ENCODE results near the gene MICAL3. TPM values are rescaled to one million over a fixed set of nuclear protein-coding genes. Genes with fewer than 3 reads are reported as not detected.

Gene MICAL3
- polyA plus RNA-seq, 1 of the 3 experiments (the other 2 are of a cell fraction), result 83.1 TPM

DNA sequence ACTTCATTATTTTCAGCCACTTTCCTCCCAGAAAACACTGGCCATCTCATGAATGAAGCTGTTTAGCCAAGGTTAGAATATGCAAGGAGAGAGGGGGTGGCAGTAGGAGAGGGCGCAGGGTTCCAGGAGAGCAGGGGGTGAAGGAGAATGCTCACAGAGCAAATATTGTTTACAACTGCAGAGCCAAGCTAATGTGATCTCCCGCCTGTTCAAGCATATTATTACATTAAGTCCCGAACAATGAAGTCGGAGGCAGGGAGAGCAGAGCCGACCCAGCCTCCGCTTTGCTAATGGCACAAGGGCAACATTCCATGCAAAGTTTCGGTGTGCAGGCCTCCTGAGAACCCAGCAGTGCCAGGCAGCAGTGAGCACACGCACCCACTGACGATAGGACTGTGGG lies 80.1 kb downstream of the MICAL3 start (continued):
- TF ChIP-seq USF2 (IDR thresholded peaks at IDR 0.05; ENCODE audit: borderline replicate concordance, low read depth, low read length) (no peak), CHD2 (IDR thresholded peaks at IDR 0.05; ENCODE audit: low read length, partially characterized antibody) (peak; percentile 55)

- H3K27ac ChIP-seq (ENCODE audit: low read depth in 2 of 2, low read length in 1 of 2), result peak overlapping the region in 1 of 2 experiments; percentile 78; a peak in 2 of 4 replicates
- peaks cover 0 to 85% of the 10 kb centered on the region in 2 experiments; a peak in 2 of 4 replicates for H3K4me1 ChIP-seq (ENCODE audit: control insufficient read depth in 1 of 2, insufficient read depth in 2 of 2, low read depth in 1 of 2, low read length in 1 of 2)
- TF ChIP-seq, protein P1, sequence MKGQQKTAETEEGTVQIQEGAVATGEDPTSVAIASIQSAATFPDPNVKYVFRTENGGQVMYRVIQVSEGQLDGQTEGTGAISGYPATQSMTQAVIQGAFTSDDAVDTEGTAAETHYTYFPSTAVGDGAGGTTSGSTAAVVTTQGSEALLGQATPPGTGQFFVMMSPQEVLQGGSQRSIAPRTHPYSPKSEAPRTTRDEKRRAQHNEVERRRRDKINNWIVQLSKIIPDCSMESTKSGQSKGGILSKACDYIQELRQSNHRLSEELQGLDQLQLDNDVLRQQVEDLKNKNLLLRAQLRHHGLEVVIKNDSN (IDR thresholded peaks at IDR 0.05; ENCODE audit: borderline replicate concordance, low read depth), result no peak
- TF ChIP-seq TCF12 (IDR thresholded peaks at IDR 0.05) (no peak), FOXM1 (IDR thresholded peaks at IDR 0.05; ENCODE audit: low read depth) (no peak), EZH2phosphoT487 (IDR thresholded peaks at IDR 0.05; ENCODE audit: borderline replicate concordance, low read depth) (no peak), RAD21 (IDR thresholded peaks at IDR 0.05; ENCODE audit: low read length) (no peak), CHD2 (IDR thresholded peaks at IDR 0.05; ENCODE audit: low read length, partially characterized antibody) (no peak), USF2 (IDR thresholded peaks at IDR 0.05; ENCODE audit: borderline replicate concordance, low read depth, low read length) (no peak), YY1 (IDR thresholded peaks at IDR 0.05; ENCODE audit: low read depth) (no peak), RCOR1 (IDR thresholded peaks at IDR 0.05; ENCODE audit: low read length) (no peak), FOSL2 (IDR thresholded peaks at IDR 0.05; ENCODE audit: borderline replicate concordance, low read depth) (no peak), JUND (IDR thresholded peaks at IDR 0.05) (no peak), ELF1 (IDR thresholded peaks at IDR 0.05) (no peak), MEF2A (IDR thresholded peaks at IDR 0.05; ENCODE audit: borderline replicate concordance, low read depth) (no peak), RFX5 (IDR thresholded peaks at IDR 0.05; ENCODE audit: low read length) (no peak), GABPA (IDR thresholded peaks at IDR 0.05; ENCODE audit: low read depth) (no peak), TEAD4 (IDR thresholded peaks at IDR 0.05; ENCODE audit: borderline replicate concordance, insufficient read depth) (no peak), FOXJ3 (CRISPR knock-in tag; IDR thresholded peaks at IDR 0.05) (no peak)
- TF ChIP-seq, protein P2, sequence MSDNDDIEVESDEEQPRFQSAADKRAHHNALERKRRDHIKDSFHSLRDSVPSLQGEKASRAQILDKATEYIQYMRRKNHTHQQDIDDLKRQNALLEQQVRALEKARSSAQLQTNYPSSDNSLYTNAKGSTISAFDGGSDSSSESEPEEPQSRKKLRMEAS (IDR thresholded peaks at IDR 0.05; ENCODE audit: low read depth), result no peak
- TF ChIP-seq, protein P3, sequence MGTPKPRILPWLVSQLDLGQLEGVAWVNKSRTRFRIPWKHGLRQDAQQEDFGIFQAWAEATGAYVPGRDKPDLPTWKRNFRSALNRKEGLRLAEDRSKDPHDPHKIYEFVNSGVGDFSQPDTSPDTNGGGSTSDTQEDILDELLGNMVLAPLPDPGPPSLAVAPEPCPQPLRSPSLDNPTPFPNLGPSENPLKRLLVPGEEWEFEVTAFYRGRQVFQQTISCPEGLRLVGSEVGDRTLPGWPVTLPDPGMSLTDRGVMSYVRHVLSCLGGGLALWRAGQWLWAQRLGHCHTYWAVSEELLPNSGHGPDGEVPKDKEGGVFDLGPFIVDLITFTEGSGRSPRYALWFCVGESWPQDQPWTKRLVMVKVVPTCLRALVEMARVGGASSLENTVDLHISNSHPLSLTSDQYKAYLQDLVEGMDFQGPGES (IDR thresholded peaks at IDR 0.05; ENCODE audit: low read depth, low read length), result no peak
- 86% methylated on average over 6 of the region's 6 CpGs for WGBS (ENCODE audit: low lambda C conversion rate)
- H2AFZ ChIP-seq (ENCODE audit: low read depth), result no peak overlapping the region
- ChIA-PET CTCF (interaction anchor here (0.7 to 2.9 kb wide), 10 partner anchors 12 to 132 kb away, joined by 3 to 12 read pairs (median 4); partner anchors contain the start of gene MICAL3), POLR2A (interaction anchor here (1.3 kb wide), 1 partner anchor 58 kb away, joined by 3 read pairs; no protein-coding TSS in a partner anchor)
- no peaks in the 10 kb centered on the region for H3K9me2 ChIP-seq
- no peak overlapping the region for H3K9ac ChIP-seq
- no peaks in the 10 kb centered on the region for H3K36me3 ChIP-seq (replicated peaks in 1 of 2; ENCODE audit: control insufficient read depth in 1 of 2, insufficient read depth in 2 of 2, low read length in 1 of 2)
- H4K20me1 ChIP-seq (ENCODE audit: insufficient read depth), result peaks cover 95% of the 10 kb centered on the region
- no peaks in the 10 kb centered on the region for H3K9me3 ChIP-seq
- no peak overlapping the region for H3K4me3 ChIP-seq (ENCODE audit: low read depth in 2 of 2, low read length in 1 of 2)
- DNase-seq, result no peak
- no peak overlapping the region for H3K4me2 ChIP-seq
- H3K79me2 ChIP-seq (ENCODE audit: insufficient read depth), result peaks cover 98% of the 10 kb centered on the region
- H3K27me3 ChIP-seq (ENCODE audit: insufficient read depth), result no peaks in the 10 kb centered on the region
- H3F3A ChIP-seq (replicated peaks; ENCODE audit: insufficient read depth), result no peaks in the 10 kb centered on the region
These were observed 80.7 kb downstream of the MICAL3 start for GRCh38 chr22:17943533-17944249.
